T-helper 9 cell (primary cell): ENCODE data around the gene RNASE13.
A peak's percentile ranks its signal among the peaks of the same experiment; 100 is the strongest.
"Not testable (repeated sequence)": the region's sequence is repeated elsewhere in the genome, so short reads cannot be mapped to it uniquely, and the experiment has no call there.

Source experiments
- DNase-seq: peaks from one replicate; pipeline ENCODE4 v3.0.0-alpha.2; 2020

The RNASE13 gene

DNA sequence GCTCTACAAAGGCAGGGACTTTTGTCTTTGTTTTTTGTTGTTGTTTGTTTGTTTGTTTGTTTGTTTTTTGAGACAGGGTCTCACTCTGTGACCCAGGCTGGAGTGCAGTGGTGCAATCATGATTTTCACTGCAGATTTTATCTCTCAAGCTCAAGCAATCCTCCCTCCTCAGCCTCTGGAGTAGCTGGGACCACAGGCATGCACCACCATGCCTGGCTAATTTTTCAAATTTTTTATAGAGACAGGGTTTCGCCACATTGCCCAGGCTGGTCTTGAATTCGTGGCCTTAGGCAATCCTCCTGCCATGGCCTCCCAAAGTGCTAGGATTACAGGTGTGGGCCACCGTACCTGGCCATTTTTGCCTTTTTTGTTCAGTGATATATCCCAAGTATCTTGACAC lies 6.3 kb upstream of the RNASE13 start:
- not testable (repeated sequence) for DNase-seq

GRCh38 chr14:21040370-21040925 lies 5.8 kb upstream of the RNASE13 start:
- DNase-seq, result no peak

DNA sequence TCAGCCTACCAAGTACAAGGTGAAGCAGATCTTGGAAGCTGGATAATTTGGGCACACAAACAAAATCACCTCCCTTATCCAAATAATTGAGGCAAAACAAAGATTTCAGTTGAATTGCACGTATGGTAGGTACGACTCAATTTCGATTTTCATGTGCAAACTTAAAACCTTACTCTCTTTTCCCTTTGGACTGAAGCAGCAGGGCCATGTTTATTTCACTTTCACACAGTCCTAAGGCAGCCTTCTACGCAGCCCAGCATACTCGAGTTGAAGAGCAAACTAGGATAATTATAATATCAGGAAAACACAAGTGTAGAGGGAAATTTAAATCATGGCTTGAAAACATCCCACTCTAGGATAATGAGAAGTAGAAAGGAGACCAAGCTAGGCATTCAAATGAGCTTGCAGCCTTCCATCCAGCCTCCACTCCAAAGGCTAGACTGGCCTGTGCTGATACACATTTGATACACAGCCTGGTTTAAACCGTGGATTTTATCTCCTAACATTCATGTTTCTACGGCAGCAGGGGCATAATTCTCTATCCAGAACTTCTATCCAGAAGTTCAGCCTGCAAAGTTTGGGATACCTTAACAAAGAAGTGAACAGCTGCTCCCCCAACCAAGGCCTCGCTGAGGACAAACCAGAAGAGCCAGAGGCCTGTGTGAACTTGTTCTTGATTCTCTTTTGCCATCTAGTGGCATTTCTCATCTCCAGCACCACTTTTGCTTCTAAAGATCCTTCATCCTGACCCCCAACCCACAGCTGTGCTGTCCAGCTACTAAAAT lies 5.2 kb upstream of the RNASE13 start:
- no peak for DNase-seq

DNA sequence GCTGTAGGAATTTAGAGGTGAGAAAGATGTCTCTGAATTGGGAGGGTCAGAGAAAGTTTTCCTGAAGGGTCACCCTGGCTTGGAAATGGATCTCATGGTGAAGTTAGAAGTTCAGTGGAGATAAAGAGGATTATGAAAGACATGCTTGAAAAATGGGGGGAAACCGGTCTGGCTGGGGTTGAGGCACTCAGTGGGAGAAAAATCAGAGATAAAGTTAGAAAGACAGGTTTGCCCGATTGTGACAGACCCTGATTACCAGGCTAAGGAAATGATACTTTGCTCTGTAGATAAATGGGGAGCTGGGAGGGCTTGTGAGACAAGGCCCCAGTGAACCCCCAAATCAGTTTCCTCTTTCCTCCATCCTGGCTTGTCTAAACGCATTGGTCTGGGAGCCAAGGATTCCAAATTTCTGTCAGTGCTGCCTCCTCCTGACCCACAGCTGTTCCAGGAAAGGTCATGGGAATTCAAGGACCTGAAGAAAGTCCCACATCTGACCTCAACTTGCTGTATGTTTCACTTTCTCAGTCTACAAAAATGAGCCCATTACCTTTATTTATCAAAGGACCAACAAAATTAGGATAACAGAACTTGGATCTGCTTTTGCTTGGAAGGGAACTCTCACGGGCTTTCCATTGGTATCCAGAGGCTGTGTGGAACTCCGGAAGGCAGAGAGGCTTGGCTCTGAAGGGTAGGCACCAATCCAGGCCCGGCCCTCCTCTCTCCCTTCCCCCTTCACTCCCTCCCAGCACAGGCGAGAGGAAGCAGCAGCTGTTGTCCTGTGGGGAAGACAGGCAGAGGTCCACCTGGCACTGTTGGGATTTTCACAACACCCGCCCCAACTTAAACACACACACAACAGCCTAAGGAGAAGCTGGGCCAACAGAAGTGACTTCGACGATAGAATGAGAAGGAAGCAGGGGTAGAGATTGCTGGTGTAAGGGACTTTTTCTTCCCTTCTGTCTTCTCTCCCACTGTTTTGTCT lies 4.1 kb upstream of the RNASE13 start:
- DNase-seq, result no peak

- DNase-seq, result no peak
Observed at GRCh38 chr14:21037156-21037555, 2.5 kb upstream of the RNASE13 start.

DNA sequence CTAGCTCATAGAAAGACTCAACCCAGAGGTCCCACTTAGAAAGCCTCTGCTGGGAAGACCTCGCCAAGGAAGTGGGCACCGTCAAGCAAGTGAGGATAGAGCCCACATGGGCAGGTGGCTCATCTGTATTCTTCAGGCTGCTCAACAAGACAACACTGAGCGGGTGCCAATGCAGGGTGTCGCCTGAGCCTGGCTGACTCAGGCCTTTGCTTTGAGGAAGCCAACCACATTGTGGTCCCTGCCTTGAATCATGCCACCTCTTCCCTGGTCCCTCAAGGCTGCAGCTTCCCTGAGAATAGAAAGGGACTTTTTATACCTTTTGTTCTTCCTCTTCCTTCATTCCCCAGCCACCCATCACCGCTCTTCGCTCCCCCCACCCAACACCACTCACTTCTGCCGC lies 2.1 kb upstream of the RNASE13 start:
- DNase-seq, result no peak

DNA sequence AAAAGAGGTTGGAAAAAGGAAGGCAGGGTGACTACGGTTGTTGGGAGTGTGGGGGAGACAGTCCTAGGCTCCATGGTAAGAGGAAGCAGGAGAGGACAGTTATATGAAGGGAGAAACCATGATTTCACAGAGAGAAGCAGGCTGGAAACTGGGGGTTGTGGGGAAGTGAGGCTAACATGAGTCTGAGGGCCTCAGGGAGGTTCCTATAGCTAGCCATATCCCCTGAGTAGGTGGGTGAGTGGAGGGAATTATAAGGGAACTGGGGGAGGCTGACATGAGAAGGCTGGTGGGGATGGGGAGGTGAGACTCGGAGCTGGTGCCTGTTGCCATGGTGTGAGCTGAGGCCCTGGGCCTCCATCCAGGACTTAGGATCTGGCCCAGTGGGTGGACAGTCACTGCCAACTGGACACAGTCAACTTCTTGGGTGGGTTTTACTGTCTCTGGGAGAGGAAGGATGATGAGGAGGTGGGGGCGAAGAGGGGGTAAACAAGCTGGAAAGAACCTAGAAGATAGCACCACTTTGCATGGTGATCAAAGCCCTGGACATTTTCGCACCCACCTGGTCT lies 1.4 kb downstream of the RNASE13 start:
- DNase-seq, result no peak

DNA sequence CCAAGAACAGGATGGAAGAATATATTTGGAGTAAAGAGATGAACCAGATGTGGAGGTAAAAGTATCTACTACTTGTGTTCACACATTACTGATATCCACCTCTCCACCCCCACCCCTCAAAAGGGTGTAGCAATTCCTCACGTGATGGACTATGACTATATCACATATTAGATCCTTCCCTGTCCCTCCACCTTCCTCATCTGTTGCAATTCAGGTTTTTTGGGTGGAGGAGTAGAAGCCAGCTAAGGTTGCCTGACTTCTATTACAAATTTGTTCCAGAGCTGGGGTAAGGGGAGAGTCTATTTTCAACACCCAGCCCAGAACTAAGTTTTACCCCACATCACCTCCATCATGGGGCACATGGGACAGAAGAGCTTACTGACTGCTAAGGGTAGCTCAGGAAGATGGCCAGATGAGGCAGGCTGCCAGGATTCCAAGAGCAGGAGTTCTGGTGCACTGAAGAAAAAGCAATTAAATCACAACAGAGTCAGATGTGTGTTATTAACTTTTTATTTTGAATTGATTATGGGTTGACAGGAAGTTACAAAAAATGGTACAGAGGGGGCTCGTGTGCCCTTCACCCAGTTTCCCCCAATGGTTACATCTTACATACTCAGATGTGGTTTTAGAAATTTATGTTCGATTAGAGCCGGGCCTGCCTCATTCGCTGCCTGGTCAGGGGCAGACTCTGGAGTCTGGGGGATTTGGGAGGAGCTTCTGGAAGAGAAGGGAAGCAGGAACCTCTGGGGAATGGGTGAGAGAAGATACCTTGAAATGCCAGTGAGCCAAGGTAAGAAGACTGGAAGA lies 2.1 kb downstream of the RNASE13 start:
- no peak for DNase-seq

DNA sequence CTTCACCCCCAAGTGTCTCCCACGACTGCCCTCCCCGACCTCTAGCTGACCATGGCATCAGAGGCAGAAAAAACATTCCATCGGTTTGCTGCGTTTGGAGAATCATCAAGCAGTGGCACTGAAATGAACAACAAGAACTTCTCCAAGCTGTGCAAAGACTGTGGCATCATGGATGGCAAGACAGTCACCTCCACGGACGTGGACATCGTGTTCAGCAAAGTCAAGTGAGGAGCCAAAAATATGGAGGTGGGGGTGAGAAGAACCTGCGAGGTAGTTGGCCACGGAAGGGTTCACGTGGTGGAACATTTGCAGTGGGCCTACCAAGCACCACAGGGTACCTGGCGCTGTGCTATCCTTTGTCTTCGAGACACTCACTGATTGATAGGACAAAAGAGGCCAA lies 4.1 kb downstream of the RNASE13 start:
- DNase-seq, result no peak

GRCh38 chr14:21029917-21030316 lies 4.7 kb downstream of the RNASE13 start, which contains the start of gene TPPP2:
TSS of gene TPPP2 (plus strand) at chr14:21030217. CDS start at chr14:21030582, 365 bp downstream.
- no peak for DNase-seq

GRCh38 chr14:21026988-21027315 lies 7.7 kb downstream of the RNASE13 start:
- no peak for DNase-seq

DNA sequence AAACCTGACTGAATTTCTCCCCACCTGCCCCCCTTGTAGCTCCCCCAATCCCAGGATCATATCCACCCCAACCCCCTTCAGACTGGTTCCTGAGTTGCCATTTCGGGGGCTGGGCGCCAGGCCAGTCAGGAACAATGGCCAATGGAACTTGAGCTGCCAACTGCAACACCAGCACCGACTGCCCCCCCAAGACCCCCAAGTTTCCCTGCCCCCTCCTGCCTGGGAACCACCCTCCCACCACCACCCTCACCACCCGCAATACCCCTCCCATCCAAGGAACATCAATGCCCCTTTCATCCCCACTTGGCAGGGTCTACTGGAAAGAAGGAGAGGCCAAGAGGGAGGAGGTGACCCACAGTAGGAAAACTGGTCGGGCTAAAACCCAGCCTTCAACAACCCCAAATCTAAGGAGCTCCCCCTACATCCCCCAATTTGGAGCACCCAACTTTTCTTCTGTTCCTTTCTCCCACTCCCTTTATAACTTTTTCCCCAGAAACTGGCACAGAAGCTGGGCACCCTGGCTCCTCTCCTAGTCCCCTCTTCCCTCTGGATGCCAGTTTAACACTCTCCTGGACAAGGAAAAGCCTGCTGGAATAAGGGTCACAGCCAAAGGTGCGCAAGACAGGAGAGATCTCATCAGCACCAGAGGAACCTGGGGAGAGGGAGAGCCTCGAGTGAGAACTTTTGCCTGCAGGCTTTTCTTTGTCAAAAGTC lies 8.2 kb downstream of the RNASE13 start:
- DNase-seq, result no peak

- no peak for DNase-seq
Observed at GRCh38 chr14:21025371-21026273, 9.0 kb downstream of the RNASE13 start.

DNA sequence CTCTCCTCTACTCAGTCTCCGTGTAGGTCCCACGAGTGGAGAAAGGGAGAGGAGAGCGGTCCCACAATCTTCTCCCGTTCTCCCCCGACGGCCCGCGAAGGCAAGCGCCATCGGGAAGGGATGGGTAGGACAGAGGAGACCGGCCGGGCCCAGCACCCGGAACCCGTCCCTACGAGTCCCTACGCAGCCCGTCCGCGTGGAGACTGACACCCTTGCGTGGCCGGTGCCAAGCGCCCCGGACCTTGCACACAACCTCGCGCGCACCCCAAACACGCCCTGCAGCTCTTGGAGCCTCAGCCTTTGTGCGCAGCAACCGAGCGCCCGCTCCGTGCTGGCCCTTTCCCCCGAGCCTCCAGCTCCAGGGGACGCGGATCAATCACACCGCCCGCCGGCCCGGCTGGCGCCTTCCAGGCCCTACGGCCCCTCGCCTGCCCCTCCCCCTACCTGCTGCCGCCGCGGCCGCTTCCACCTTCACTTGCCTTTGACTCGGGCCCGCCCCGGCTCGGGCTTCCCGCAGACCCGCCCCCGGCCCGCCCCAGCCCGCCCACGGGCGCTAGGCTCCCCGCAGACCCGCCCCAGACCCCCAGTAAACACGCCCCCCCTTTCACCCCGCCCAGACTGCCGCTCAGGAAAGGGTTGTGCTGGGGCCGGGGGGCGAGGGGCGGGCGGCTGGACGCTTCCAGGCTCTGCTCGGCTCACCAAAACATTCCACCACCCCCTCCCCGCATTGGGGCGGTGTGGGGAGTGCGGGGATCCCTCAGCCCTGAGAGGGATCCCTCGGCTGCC lies 9.8 kb downstream of the RNASE13 start, which contains the start of gene NDRG2:
Gene NDRG2, minus strand, starts transcription at position 477 of the 786 bp plus-strand sequence. CDS start 1,746 bp downstream, outside the sequence.
- DNase-seq, result peak; percentile 80

- peak; percentile 21 for DNase-seq
Observed at GRCh38 chr14:21023817-21024584, 10.6 kb downstream of the RNASE13 start.

DNA sequence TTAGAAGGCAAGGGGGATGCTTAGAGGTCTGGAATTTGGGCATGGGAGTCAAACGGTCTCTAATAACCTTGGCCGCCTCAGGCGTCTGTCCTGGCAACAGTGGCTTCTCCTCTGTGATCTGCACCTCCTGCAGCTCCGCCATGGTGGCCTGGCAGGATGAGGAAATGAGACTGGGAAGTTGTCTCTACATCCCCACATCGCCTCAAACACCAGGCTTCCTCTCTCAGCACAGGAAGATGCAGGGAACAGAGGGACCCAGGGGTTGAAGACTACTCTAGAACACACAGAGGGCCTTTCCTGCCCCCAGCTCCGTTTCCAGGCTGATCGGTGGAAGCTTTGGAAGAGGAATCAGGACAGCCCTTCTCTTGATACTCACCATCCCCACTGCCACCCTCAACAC lies 11.4 kb downstream of the RNASE13 start:
- DNase-seq, result no peak

- DNase-seq, result no peak
Observed at GRCh38 chr14:21022686-21023085, 11.9 kb downstream of the RNASE13 start.

DNA sequence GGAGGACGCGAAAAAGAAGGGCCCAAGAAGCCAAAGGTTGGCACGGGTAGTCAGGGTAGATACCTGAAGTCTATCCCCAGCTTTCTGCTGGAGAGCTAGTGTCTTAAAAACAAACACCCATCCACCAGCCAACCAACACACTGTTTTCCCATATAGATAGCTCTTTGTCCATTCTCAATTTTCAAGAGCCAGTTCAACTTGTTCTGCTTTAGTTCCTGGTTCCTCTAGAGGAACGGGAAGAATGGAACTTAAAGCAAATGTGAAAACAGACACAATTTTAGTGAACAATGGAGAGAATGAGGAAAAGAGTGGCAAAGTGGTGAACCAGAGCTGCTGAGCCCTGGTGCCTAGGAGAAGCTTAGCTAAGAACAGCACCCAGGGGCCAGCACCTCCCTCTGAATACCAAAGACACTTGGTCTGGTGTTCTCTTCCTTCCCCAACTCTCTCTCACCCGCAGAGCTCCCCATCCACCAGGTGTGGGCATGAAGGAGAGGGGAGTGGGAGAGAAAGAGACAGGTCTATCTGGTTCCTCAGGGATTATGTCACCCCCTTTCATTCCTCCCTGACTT lies 13.5 kb downstream of the RNASE13 start:
- DNase-seq, result no peak
